ENCODE data around the gene PLA2G4F. TPM values are rescaled to one million over a fixed set of nuclear protein-coding genes. Genes with fewer than 3 reads are reported as not detected.
A peak's percentile ranks its signal among the peaks of the same experiment; 100 is the strongest.

PLA2G4F gene
- total RNA-seq = 0.25 TPM

GRCh38 chr15:42156243-42156922, at the start of gene PLA2G4F:
Gene PLA2G4F, minus strand, starts transcription at chr15:42156636. Its CDS starts 87 bp downstream, at chr15:42156549.
- no peak for DNase-seq (ENCODE audit: low spot score)
- ATAC-seq = peak; percentile 79

GRCh38 chr15:42203891-42204290, 47.5 kb upstream of the PLA2G4F start:
- no peak for DNase-seq (ENCODE audit: low spot score)
- ATAC-seq = no peak

- ATAC-seq (no peak), DNase-seq (ENCODE audit: low spot score) (no peak)
Observed at GRCh38 chr15:42202653-42203052, 46.2 kb upstream of the PLA2G4F start.

- ATAC-seq (no peak), DNase-seq (ENCODE audit: low spot score) (no peak)
Observed at GRCh38 chr15:42201801-42202200, 45.4 kb upstream of the PLA2G4F start.

- no peak for ATAC-seq
- DNase-seq (ENCODE audit: low spot score) = no peak
Observed at GRCh38 chr15:42199126-42199525, 42.7 kb upstream of the PLA2G4F start.

GRCh38 chr15:42198516-42198915, 42.1 kb upstream of the PLA2G4F start:
- DNase-seq (ENCODE audit: low spot score) (no peak), ATAC-seq (no peak)

GRCh38 chr15:42194513-42194912, 38.1 kb upstream of the PLA2G4F start:
- ATAC-seq = peak; percentile 58

GRCh38 chr15:42193383-42193782, 36.9 kb upstream of the PLA2G4F start:
- no peak for DNase-seq (ENCODE audit: low spot score)
- ATAC-seq = no peak

More at GRCh38 chr15:42194513-42194912, 38.1 kb upstream of the PLA2G4F start:
- no peak for DNase-seq (ENCODE audit: low spot score)

GRCh38 chr15:42191610-42192346, 35.3 kb upstream of the PLA2G4F start:
- no peak for DNase-seq (ENCODE audit: low spot score)
- ATAC-seq = no peak

GRCh38 chr15:42190370-42190769, 33.9 kb upstream of the PLA2G4F start:
- ATAC-seq = no peak
- no peak for DNase-seq (ENCODE audit: low spot score)

- ATAC-seq = no peak
- no peak for DNase-seq (ENCODE audit: low spot score)
Observed at GRCh38 chr15:42185801-42186200, 29.4 kb upstream of the PLA2G4F start.

- no peak for DNase-seq (ENCODE audit: low spot score)
- no peak for ATAC-seq
Observed at GRCh38 chr15:42184736-42185135, 28.3 kb upstream of the PLA2G4F start.

- ATAC-seq (peak; percentile 43), DNase-seq (ENCODE audit: low spot score) (no peak)
Observed at GRCh38 chr15:42184296-42184695, 27.9 kb upstream of the PLA2G4F start.

GRCh38 chr15:42182961-42183360, 26.5 kb upstream of the PLA2G4F start:
- ATAC-seq (no peak), DNase-seq (ENCODE audit: low spot score) (no peak)

- ATAC-seq = no peak
- no peak for DNase-seq (ENCODE audit: low spot score)
Observed at GRCh38 chr15:42182328-42182886, 26.0 kb upstream of the PLA2G4F start.

GRCh38 chr15:42178056-42178455, 21.6 kb upstream of the PLA2G4F start:
- DNase-seq (ENCODE audit: low spot score) (no peak), ATAC-seq (no peak)

GRCh38 chr15:42175671-42176070, 19.2 kb upstream of the PLA2G4F start:
- ATAC-seq = no peak
- DNase-seq (ENCODE audit: low spot score) = no peak

GRCh38 chr15:42172475-42172874, 16.0 kb upstream of the PLA2G4F start:
- ATAC-seq (no peak), DNase-seq (ENCODE audit: low spot score) (no peak)

GRCh38 chr15:42171795-42172194, 15.4 kb upstream of the PLA2G4F start:
- DNase-seq (ENCODE audit: low spot score) (no peak), ATAC-seq (no peak)

- no peak for DNase-seq (ENCODE audit: low spot score)
- no peak for ATAC-seq
Observed at GRCh38 chr15:42171122-42171521, 14.7 kb upstream of the PLA2G4F start.

- ATAC-seq (no peak), DNase-seq (ENCODE audit: low spot score) (no peak)
Observed at GRCh38 chr15:42166225-42166940, 9.9 kb upstream of the PLA2G4F start.

Data from left lobe of liver (tissue), 2 donors.